ENCODE results near the gene SORCS1.

Gene SORCS1

GRCh38 chr10:106897719-106898118 lies 266.8 kb downstream of the SORCS1 start:
- no peak for TF ChIP-seq NFIC (IDR thresholded peaks at IDR 0.05)
- no peak for TF ChIP-seq TCF12 (IDR thresholded peaks at IDR 0.05; ENCODE audit: low read depth)
- no peak for TF ChIP-seq RAD21 (IDR thresholded peaks at IDR 0.05; ENCODE audit: low read depth)
- no peak for TF ChIP-seq TAF1 (IDR thresholded peaks at IDR 0.05; ENCODE audit: low read depth)
- no peak for TF ChIP-seq EGR1 (IDR thresholded peaks at IDR 0.05)

DNA sequence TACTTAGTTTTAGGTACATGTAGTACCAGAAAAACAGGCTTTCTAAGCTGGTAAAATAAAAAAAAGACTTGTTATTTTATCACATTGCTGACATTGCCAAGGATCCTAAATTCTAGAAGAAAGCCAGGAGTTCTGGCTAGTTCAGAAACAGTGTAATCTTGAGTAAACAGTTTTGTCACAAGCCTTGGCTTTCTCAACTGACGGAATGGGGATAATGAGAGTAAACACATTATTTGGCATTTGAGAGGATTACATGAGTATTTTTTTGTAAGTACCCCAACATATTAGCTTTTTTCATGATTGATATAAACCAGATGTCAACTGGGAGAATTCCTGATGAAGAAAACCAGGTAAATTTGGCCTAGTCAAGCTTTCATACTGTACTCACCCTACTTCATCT lies 269.8 kb downstream of the SORCS1 start:
- TF ChIP-seq EGR1 (IDR thresholded peaks at IDR 0.05) (no peak), ZBTB7A (IDR thresholded peaks at IDR 0.05; ENCODE audit: low read depth) (no peak), CREB1 (IDR thresholded peaks at IDR 0.05; ENCODE audit: low read depth) (no peak), TAF1 (IDR thresholded peaks at IDR 0.05; ENCODE audit: low read depth) (no peak), TEAD4 (IDR thresholded peaks at IDR 0.05) (no peak), EP300 (IDR thresholded peaks at IDR 0.05; ENCODE audit: borderline replicate concordance) (no peak), FOXM1 (IDR thresholded peaks at IDR 0.05; ENCODE audit: borderline replicate concordance, low read depth) (no peak), YY1 (IDR thresholded peaks at IDR 0.05; ENCODE audit: low read depth) (no peak), TCF12 (IDR thresholded peaks at IDR 0.05; ENCODE audit: low read depth) (no peak), RAD21 (IDR thresholded peaks at IDR 0.05; ENCODE audit: low read depth) (no peak), NFIC (IDR thresholded peaks at IDR 0.05) (no peak), CEBPB (IDR thresholded peaks at IDR 0.05) (no peak)
- TF ChIP-seq, protein P1, sequence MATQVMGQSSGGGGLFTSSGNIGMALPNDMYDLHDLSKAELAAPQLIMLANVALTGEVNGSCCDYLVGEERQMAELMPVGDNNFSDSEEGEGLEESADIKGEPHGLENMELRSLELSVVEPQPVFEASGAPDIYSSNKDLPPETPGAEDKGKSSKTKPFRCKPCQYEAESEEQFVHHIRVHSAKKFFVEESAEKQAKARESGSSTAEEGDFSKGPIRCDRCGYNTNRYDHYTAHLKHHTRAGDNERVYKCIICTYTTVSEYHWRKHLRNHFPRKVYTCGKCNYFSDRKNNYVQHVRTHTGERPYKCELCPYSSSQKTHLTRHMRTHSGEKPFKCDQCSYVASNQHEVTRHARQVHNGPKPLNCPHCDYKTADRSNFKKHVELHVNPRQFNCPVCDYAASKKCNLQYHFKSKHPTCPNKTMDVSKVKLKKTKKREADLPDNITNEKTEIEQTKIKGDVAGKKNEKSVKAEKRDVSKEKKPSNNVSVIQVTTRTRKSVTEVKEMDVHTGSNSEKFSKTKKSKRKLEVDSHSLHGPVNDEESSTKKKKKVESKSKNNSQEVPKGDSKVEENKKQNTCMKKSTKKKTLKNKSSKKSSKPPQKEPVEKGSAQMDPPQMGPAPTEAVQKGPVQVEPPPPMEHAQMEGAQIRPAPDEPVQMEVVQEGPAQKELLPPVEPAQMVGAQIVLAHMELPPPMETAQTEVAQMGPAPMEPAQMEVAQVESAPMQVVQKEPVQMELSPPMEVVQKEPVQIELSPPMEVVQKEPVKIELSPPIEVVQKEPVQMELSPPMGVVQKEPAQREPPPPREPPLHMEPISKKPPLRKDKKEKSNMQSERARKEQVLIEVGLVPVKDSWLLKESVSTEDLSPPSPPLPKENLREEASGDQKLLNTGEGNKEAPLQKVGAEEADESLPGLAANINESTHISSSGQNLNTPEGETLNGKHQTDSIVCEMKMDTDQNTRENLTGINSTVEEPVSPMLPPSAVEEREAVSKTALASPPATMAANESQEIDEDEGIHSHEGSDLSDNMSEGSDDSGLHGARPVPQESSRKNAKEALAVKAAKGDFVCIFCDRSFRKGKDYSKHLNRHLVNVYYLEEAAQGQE (IDR thresholded peaks at IDR 0.05; ENCODE audit: low read depth) = no peak
- TF ChIP-seq, protein P2, sequence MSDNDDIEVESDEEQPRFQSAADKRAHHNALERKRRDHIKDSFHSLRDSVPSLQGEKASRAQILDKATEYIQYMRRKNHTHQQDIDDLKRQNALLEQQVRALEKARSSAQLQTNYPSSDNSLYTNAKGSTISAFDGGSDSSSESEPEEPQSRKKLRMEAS (IDR thresholded peaks at IDR 0.05) = no peak
- TF ChIP-seq, protein P3, sequence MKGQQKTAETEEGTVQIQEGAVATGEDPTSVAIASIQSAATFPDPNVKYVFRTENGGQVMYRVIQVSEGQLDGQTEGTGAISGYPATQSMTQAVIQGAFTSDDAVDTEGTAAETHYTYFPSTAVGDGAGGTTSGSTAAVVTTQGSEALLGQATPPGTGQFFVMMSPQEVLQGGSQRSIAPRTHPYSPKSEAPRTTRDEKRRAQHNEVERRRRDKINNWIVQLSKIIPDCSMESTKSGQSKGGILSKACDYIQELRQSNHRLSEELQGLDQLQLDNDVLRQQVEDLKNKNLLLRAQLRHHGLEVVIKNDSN (IDR thresholded peaks at IDR 0.05) = no peak

DNA sequence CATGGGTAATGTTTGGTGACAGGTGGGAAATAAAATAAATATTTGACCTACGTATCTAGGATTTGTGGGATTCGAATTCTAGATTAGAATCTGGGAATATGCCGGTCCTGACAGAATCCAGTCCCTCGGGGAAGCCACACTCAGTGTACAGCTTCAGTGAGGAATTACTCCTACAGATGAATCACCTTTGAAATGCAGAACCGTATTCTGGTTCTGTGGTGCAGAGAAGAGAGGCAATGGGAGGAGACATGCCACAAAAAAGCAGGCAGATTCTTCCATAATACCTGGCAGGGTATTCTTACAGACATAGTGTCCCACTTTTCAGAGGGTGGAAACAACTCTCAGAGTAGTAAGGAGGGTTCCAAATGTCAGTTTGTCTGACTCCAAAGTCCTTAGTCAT lies 286.9 kb downstream of the SORCS1 start:
- no peak for TF ChIP-seq CEBPB (IDR thresholded peaks at IDR 0.05)
- no peak for TF ChIP-seq EGR1 (IDR thresholded peaks at IDR 0.05)
- no peak for TF ChIP-seq EP300 (IDR thresholded peaks at IDR 0.05; ENCODE audit: borderline replicate concordance)
- no peak for TF ChIP-seq TAF1 (IDR thresholded peaks at IDR 0.05; ENCODE audit: low read depth)
- TF ChIP-seq YY1 (IDR thresholded peaks at IDR 0.05; ENCODE audit: low read depth) = no peak
- TF ChIP-seq, protein P1 (IDR thresholded peaks at IDR 0.05; ENCODE audit: low read depth) = no peak
- no peak for TF ChIP-seq CREB1 (IDR thresholded peaks at IDR 0.05; ENCODE audit: low read depth)
- TF ChIP-seq TCF12 (IDR thresholded peaks at IDR 0.05; ENCODE audit: low read depth) = no peak
- TF ChIP-seq TEAD4 (IDR thresholded peaks at IDR 0.05) = no peak
- no peak for TF ChIP-seq RAD21 (IDR thresholded peaks at IDR 0.05; ENCODE audit: low read depth)
- TF ChIP-seq, protein P3 (IDR thresholded peaks at IDR 0.05) = no peak
- TF ChIP-seq FOXM1 (IDR thresholded peaks at IDR 0.05; ENCODE audit: borderline replicate concordance, low read depth) = no peak
- TF ChIP-seq NFIC (IDR thresholded peaks at IDR 0.05) = no peak
- no peak for TF ChIP-seq ZBTB7A (IDR thresholded peaks at IDR 0.05; ENCODE audit: low read depth)
- TF ChIP-seq, protein P2 (IDR thresholded peaks at IDR 0.05) = no peak

DNA sequence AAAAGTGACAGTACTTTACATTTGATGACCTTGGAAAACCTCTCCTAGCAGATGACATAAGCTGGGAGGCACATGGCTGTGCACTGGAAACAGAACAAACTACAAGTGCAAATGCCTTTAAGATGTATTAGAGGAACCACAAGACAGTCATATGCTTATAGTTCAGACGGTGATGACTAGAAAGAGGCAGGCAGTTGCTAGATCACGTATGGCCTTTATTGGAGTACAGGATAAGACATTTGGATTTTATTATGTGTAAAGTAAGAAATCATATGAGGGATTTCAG lies 290.0 kb downstream of the SORCS1 start:
- TF ChIP-seq, protein P1 (IDR thresholded peaks at IDR 0.05; ENCODE audit: low read depth) = no peak
- TF ChIP-seq NFIC (IDR thresholded peaks at IDR 0.05) (no peak), CEBPB (IDR thresholded peaks at IDR 0.05) (no peak), FOXM1 (IDR thresholded peaks at IDR 0.05; ENCODE audit: borderline replicate concordance, low read depth) (no peak), EGR1 (IDR thresholded peaks at IDR 0.05) (no peak), TCF12 (IDR thresholded peaks at IDR 0.05; ENCODE audit: low read depth) (no peak), ZBTB7A (IDR thresholded peaks at IDR 0.05; ENCODE audit: low read depth) (no peak), EP300 (IDR thresholded peaks at IDR 0.05; ENCODE audit: borderline replicate concordance) (no peak), RAD21 (IDR thresholded peaks at IDR 0.05; ENCODE audit: low read depth) (no peak), TEAD4 (IDR thresholded peaks at IDR 0.05) (no peak), CREB1 (IDR thresholded peaks at IDR 0.05; ENCODE audit: low read depth) (no peak)

Measured in Ishikawa (cell line).